OCI-M2 (cell line): ENCODE data around the gene KRTAP15-1.

Experiments used
- DNase-seq: peaks from one replicate; lab custom pipeline; 2025; ENCODE audit not compliant: unreplicated experiment; lab: John Stamatoyannopoulos, UW

The KRTAP15-1 gene

DNA sequence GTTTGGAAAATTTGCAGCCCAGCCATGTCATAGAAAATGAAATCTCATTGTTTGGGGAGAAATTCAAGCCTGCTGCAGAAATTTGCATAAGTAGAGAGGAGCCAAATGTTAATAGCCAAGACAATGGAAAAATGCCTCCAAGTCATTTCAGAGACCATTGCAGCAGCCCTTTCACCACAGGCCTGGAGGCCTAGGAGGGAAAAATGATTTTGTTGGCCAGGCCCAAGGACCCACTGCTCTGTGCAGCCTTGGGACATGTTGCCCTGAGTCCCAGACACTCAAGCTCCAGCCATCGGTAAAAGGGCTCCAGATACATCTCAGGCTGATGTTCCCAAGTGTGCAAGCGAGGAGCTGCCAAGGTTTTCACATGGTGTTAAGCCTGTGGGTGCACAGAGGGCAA lies 46.1 kb downstream of the KRTAP15-1 start:
- no peak for DNase-seq

DNA sequence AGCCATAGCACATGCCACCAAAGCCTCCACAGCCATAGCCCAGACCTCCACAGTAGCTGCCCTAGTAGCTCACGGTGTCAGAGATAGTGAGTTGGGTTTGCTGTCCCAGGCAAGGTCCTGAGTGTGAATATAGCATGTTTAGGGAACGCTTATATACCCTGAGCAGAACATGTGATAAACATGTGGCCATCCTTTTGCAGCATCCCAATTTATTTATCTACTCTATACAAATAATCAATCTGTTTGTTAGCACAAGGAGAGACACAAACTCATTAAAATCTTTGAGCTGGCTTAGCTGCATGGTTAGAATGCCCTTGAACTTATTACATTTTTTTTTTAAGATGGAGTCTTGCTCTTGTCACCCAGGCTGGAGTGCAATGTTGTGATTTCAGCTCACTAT lies 47.3 kb downstream of the KRTAP15-1 start, which contains the start of gene KRTAP19-2:
TSS of gene KRTAP19-2 (minus strand) at position 101 of the 400 bp plus-strand sequence. CDS start at position 13, 88 bp downstream.
- DNase-seq: no peak
